ENCODE results near the gene VASN.

Gene VASN

GRCh38 chr16:4412854-4413253, 41.2 kb downstream of the VASN start:
- no peak for FAIRE-seq
- no peak for TF ChIP-seq POLR2A (IDR thresholded peaks at IDR 0.05; ENCODE audit: low read depth, low read length)
- TF ChIP-seq POLR2AphosphoS5 (IDR thresholded peaks at IDR 0.05; ENCODE audit: low read depth, low read length), result no peak
- TF ChIP-seq TAF1 (IDR thresholded peaks at IDR 0.05; ENCODE audit: borderline replicate concordance, low read depth, low read length), result no peak
- DNase-seq (ENCODE audit: insufficient read length), result no peak

- DNase-seq (ENCODE audit: insufficient read length) (peak; percentile 89), FAIRE-seq (peak; percentile 95)
- TF ChIP-seq POLR2A (IDR thresholded peaks at IDR 0.05; ENCODE audit: low read depth, low read length) (no peak), TAF1 (IDR thresholded peaks at IDR 0.05; ENCODE audit: borderline replicate concordance, low read depth, low read length) (no peak), POLR2AphosphoS5 (IDR thresholded peaks at IDR 0.05; ENCODE audit: low read depth, low read length) (no peak)
Measured at GRCh38 chr16:4414187-4414917, 42.7 kb downstream of the VASN start.

- FAIRE-seq (peak; percentile 30), DNase-seq (ENCODE audit: insufficient read length) (peak; percentile 41)
Measured at GRCh38 chr16:4415538-4416199, 44.0 kb downstream of the VASN start.

GRCh38 chr16:4416200-4417032, 44.8 kb downstream of the VASN start, which contains the start of gene CORO7:
Gene CORO7 (minus strand): TSS chr16:4416596. CDS start chr16:4416518, 78 bp downstream.
- FAIRE-seq (peak; percentile 92), DNase-seq (ENCODE audit: insufficient read length) (peak; percentile 96)
- peak; percentile 70; the same call in 1 of the 2 replicates for TF ChIP-seq POLR2AphosphoS5 (IDR thresholded peaks at IDR 0.05; ENCODE audit: low read depth, low read length)
- TF ChIP-seq TAF1 (IDR thresholded peaks at IDR 0.05; ENCODE audit: borderline replicate concordance, low read depth, low read length), result no peak
- peak; percentile 80 for TF ChIP-seq POLR2A (IDR thresholded peaks at IDR 0.05; ENCODE audit: low read depth, low read length)

More at GRCh38 chr16:4415538-4416199, 44.0 kb downstream of the VASN start:
- TF ChIP-seq POLR2A (IDR thresholded peaks at IDR 0.05; ENCODE audit: low read depth, low read length) (0 out of 2 replicates have a peak, but pooled peaks have one; percentile 19), POLR2AphosphoS5 (IDR thresholded peaks at IDR 0.05; ENCODE audit: low read depth, low read length) (no peak)

DNA sequence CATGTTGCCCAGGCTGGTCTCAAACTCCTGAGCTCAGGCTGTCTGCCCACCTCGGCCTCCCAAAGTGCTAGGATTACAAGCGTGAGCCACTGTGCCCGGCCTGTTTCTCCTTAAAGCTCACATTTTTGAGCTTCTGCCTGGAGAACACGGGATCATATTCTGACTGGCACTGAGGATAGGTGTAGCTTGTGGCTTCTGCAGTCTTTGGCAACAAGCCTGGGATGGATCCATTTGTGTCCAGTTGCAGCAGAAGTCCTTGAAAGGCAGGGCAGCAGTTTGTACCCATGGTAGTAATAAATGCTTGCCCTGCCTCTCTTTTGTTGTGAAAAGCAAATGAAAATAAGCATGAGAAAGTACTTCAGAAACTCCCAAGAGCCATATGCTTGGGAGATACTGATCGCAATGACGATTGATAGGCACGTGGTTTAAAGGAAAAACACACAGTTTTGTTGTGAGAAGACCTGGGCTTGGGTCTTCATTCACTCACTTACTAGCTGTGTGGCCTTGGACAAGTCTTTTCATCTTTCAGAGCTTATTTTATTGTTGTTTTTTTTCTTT, 47.8 kb downstream of the VASN start:
- DNase-seq (ENCODE audit: insufficient read length) (no peak), FAIRE-seq (no peak)
- TF ChIP-seq TAF1 (IDR thresholded peaks at IDR 0.05; ENCODE audit: borderline replicate concordance, low read depth, low read length), result no peak
- TF ChIP-seq POLR2A (IDR thresholded peaks at IDR 0.05; ENCODE audit: low read depth, low read length), result no peak
- TF ChIP-seq POLR2AphosphoS5 (IDR thresholded peaks at IDR 0.05; ENCODE audit: low read depth, low read length), result no peak

- TF ChIP-seq POLR2AphosphoS5 (IDR thresholded peaks at IDR 0.05; ENCODE audit: low read depth, low read length) (no peak), POLR2A (IDR thresholded peaks at IDR 0.05; ENCODE audit: low read depth, low read length) (no peak), TAF1 (IDR thresholded peaks at IDR 0.05; ENCODE audit: borderline replicate concordance, low read depth, low read length) (no peak)
- no peak for FAIRE-seq
- DNase-seq (ENCODE audit: insufficient read length), result no peak
Measured at GRCh38 chr16:4420505-4421105, 49.0 kb downstream of the VASN start.

GRCh38 chr16:4425378-4426020, 53.9 kb downstream of the VASN start, which contains the start of gene DNAJA3:
Gene DNAJA3 (plus strand): TSS chr16:4425868. CDS start chr16:4425882, 14 bp downstream.
- TF ChIP-seq TAF1 (IDR thresholded peaks at IDR 0.05; ENCODE audit: borderline replicate concordance, low read depth, low read length) (peak; percentile 97), POLR2A (IDR thresholded peaks at IDR 0.05; ENCODE audit: low read depth, low read length) (peak; percentile 98), POLR2AphosphoS5 (IDR thresholded peaks at IDR 0.05; ENCODE audit: low read depth, low read length) (peak; percentile 97)
- FAIRE-seq (peak; percentile 97), DNase-seq (ENCODE audit: insufficient read length) (peak; percentile 97)

DNA sequence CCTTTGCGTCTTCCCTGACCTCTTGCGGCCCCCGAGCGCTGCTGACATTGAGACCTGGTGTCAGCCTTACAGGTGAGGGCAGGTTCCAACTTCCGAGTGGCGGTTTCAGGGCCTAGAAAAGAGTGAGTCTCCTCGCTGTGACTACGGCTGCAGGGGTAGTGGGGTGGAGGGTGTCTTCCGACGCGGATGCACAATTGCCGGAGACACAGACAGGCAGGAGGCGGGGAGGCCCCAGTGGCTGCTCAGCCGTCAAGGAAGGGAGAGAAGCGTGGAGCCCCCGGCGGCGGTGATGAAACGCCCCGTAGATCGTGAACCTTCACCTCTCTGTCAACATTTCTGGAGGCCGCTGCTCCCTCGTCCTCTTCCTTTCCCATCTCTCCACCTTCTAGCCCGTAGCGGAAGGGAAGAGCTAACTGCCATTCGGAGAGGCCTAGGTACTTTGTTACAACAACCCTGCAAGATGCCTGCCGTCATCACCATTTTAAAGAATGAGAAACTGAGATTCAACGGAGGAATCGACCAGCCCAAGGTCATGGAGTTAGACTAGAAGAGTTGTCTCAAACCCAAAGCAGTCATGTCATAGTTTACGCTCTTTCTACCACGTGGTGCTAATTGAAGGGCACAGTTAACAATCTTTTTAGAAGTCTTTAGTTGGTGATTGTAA, 54.5 kb downstream of the VASN start:
- TF ChIP-seq TAF1 (IDR thresholded peaks at IDR 0.05; ENCODE audit: borderline replicate concordance, low read depth, low read length), result no peak
- TF ChIP-seq POLR2A (IDR thresholded peaks at IDR 0.05; ENCODE audit: low read depth, low read length), result no peak
- no peak for TF ChIP-seq POLR2AphosphoS5 (IDR thresholded peaks at IDR 0.05; ENCODE audit: low read depth, low read length)
- FAIRE-seq (no peak), DNase-seq (ENCODE audit: insufficient read length) (peak; percentile 42)

- no peak for TF ChIP-seq TAF1 (IDR thresholded peaks at IDR 0.05; ENCODE audit: borderline replicate concordance, low read depth, low read length)
- no peak for TF ChIP-seq POLR2AphosphoS5 (IDR thresholded peaks at IDR 0.05; ENCODE audit: low read depth, low read length)
- no peak for TF ChIP-seq POLR2A (IDR thresholded peaks at IDR 0.05; ENCODE audit: low read depth, low read length)
- DNase-seq (ENCODE audit: insufficient read length), result no peak
- no peak for FAIRE-seq
Measured at GRCh38 chr16:4426722-4427372, 55.2 kb downstream of the VASN start.

Measured in GM12892 (cell line).